Stimulated activated CD4-positive, alpha-beta T cell treated with anti-CD3 and anti-CD28 coated beads, Interleukin-4, amount 100 ng/mL, for 48 hours (primary cell): ENCODE data around the gene TTLL11.

Experiments used
- DNase-seq, 2 donors: peaks; one replicate each; pipeline ENCODE4 v3.0.0-alpha.2; 2020; ENCODE audit warnings: low read depth in 2 of 2

Gene TTLL11

GRCh38 chr9:121883281-121884056, 209.6 kb downstream of the TTLL11 start:
- DNase-seq, result no peak

- DNase-seq, result no peak
These were observed 211.1 kb downstream of the TTLL11 start for GRCh38 chr9:121881920-121882500.

- DNase-seq, result no peak
These were observed 212.7 kb downstream of the TTLL11 start for GRCh38 chr9:121880343-121880898.

- DNase-seq, result no peak
These were observed 214.8 kb downstream of the TTLL11 start for GRCh38 chr9:121878271-121878822.

GRCh38 chr9:121876658-121877271, 216.3 kb downstream of the TTLL11 start:
- no peak for DNase-seq

- no peak for DNase-seq
These were observed 216.9 kb downstream of the TTLL11 start for GRCh38 chr9:121876255-121876654.

GRCh38 chr9:121874524-121874923, 218.6 kb downstream of the TTLL11 start:
- no peak for DNase-seq

GRCh38 chr9:121871431-121872025, 221.6 kb downstream of the TTLL11 start:
- no peak for DNase-seq

- no peak for DNase-seq
These were observed 222.8 kb downstream of the TTLL11 start for GRCh38 chr9:121870271-121870670.

- no peak for DNase-seq
These were observed 224.5 kb downstream of the TTLL11 start for GRCh38 chr9:121868626-121869025.

GRCh38 chr9:121866927-121867326, 226.2 kb downstream of the TTLL11 start:
- DNase-seq, result no peak

GRCh38 chr9:121865884-121866283, 227.2 kb downstream of the TTLL11 start:
- DNase-seq, result no peak

- no peak for DNase-seq
These were observed 228.0 kb downstream of the TTLL11 start for GRCh38 chr9:121865060-121865459.

- no peak for DNase-seq
These were observed 229.2 kb downstream of the TTLL11 start for GRCh38 chr9:121863955-121864354.

GRCh38 chr9:121862371-121863332, 230.5 kb downstream of the TTLL11 start:
- no peak for DNase-seq

- no peak for DNase-seq
These were observed 231.5 kb downstream of the TTLL11 start for GRCh38 chr9:121861501-121862180.

- DNase-seq, result no peak
These were observed 232.4 kb downstream of the TTLL11 start for GRCh38 chr9:121860744-121861143.

GRCh38 chr9:121860213-121860612, 232.9 kb downstream of the TTLL11 start:
- no peak for DNase-seq

GRCh38 chr9:121859646-121860045, 233.5 kb downstream of the TTLL11 start:
- no peak for DNase-seq

- no peak for DNase-seq
These were observed 234.3 kb downstream of the TTLL11 start for GRCh38 chr9:121858788-121859187.
